GM18505 (cell line): ENCODE data around the gene PPP2R2C.

ENCODE experiments used
- ATAC-seq: cut with Tn5 transposase; IDR thresholded peaks from one replicate; pipeline ENCODE4 v1.9.1; 2021; ENCODE audit not compliant: unreplicated experiment
- POLR2A ChIP-seq: IDR thresholded peaks from 4 replicates; pipeline ENCODE4 v1.6.1; 2011; ENCODE audit warnings: borderline replicate concordance; ENCODE audit not compliant: insufficient read depth, insufficient read length; ENCODE audit errors: extremely low read depth

PPP2R2C gene

DNA sequence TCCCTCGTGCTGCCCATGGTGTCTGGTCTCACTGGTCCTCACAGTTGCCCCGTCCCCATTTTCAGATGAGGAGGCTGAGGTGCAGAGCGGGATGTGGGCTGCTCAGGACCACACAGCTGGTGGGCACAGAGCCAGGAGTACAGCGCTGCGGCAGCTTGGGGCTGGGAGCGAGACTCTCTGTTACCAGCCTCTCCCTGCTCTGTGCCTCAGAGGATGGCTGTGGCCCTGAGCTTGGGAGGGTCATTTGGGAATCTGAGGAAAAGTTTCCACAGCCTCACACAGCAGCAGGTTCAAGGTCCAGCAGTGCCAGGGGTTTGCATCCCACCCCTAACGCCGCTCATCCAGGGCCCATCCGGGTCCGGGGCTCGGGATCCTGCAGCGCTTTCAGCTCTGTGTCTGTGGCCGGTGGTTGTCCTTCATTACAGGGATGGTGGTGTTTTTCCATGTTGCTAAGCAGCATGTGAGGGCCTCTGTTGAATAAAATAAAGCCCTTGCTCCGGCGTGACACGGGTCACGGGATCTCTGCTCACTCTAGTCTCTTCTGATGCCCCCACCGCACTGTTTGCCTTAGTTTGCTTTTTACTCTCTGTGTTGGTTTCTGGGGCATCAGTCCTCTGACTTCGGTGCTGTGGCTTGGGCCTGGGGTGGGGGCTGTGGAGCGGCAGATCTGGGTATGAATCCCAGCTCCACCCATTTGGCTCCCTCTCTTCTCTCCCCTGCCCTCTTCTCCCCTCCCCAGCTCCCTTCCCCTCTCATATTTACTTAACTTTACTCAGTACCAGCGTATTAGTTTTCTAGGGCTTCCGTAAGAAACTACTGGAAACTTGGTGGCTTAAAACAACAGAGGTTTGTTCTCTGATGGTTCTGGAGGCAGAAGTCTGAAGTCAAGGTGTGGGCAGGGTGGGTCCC lies 196.3 kb downstream of the PPP2R2C start:
- no peak for ATAC-seq
- no peak for TF ChIP-seq POLR2A

DNA sequence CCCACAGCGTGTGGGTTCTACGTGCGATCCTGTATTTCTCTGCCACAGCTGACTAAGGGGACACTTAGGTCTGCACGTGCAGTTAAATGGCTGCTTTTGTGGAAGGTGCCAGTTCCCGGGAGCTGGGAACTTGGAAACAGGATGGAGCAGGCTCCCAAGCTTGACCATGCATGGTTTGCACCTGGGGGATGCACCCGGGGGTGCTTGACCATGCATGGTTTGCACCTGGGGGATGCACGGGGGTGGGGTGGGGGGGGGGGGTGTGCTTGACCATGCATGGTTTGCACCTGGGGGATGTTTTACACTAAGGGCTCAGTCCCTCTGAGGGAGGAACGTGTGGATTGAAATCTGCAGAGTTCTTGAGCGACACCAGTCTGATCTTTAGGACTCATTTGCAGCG lies 197.1 kb downstream of the PPP2R2C start:
- no peak for ATAC-seq
- TF ChIP-seq POLR2A = no peak

DNA sequence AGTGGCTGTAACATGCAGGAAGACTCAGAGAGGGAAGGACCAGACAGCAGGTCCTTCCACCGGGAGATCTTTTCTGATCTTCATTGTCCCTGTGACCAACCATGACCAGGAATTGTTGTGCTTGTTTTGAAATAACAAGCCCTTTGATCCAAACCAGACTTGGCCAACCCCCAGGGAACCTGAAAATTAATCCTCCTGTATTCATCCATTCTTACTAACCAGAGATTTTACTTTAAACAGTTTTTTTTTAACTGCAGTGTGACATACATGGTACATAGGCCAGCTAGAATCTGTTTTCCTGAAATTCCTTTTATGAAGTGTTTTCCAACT lies 198.8 kb downstream of the PPP2R2C start:
- TF ChIP-seq POLR2A = no peak
- ATAC-seq = no peak

- TF ChIP-seq POLR2A = no peak
- no peak for ATAC-seq
These were observed 199.4 kb downstream of the PPP2R2C start for GRCh38 chr4:6272863-6273660.

DNA sequence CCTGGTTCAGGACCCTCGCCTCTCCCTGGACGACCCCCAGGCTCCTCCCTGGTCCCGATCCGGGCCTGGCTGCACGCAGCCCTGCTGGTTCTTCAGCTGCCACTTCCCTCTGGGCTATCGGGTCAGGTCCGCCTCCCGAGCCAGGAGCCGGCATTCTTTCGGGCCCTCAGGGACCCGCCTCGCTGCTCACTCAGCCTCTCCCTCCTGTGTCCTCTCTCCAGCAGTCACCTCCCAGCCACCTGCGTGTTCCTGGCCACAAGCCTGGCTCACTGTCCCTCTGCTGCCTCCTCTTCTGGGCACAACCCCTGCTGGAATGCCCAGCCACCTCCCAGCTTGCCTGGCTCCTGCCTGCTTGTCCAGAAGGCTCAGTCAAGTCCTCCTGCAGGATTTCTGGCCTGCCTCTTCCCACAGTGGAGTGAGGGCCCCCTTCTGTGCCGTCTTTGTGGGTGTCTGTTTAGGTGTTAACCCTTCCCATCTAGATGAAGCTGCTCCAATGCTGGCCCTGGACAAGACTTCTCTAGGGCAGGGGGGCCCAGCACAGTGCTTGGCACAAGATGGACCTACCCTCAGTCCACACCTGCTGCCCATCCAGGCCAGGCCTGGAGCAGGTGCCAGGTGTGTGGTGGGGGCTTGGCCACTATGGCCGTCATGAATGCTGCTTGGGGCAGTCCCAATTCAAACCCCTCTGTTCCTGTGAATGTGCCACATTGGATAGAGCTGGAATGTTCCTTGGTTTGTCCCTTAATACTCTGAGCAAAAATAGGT lies 200.5 kb downstream of the PPP2R2C start:
- ATAC-seq = no peak
- no peak for TF ChIP-seq POLR2A

GRCh38 chr4:6271206-6271605 lies 201.2 kb downstream of the PPP2R2C start:
- TF ChIP-seq POLR2A = no peak
- no peak for ATAC-seq

GRCh38 chr4:6270636-6271121 lies 201.7 kb downstream of the PPP2R2C start:
- ATAC-seq = no peak
- TF ChIP-seq POLR2A = no peak
